Right forelimb (tissue), 1 donor: ENCODE results near the gene TXNDC16.
"Not testable (repeated sequence)": the region's sequence is repeated elsewhere in the genome, so short reads cannot be mapped to it uniquely, and the experiment has no call there.

Experiments
- DNase-seq: peaks from one replicate; pipeline ENCODE4 v3.0.0-alpha.2; 2018

TXNDC16 gene

DNA sequence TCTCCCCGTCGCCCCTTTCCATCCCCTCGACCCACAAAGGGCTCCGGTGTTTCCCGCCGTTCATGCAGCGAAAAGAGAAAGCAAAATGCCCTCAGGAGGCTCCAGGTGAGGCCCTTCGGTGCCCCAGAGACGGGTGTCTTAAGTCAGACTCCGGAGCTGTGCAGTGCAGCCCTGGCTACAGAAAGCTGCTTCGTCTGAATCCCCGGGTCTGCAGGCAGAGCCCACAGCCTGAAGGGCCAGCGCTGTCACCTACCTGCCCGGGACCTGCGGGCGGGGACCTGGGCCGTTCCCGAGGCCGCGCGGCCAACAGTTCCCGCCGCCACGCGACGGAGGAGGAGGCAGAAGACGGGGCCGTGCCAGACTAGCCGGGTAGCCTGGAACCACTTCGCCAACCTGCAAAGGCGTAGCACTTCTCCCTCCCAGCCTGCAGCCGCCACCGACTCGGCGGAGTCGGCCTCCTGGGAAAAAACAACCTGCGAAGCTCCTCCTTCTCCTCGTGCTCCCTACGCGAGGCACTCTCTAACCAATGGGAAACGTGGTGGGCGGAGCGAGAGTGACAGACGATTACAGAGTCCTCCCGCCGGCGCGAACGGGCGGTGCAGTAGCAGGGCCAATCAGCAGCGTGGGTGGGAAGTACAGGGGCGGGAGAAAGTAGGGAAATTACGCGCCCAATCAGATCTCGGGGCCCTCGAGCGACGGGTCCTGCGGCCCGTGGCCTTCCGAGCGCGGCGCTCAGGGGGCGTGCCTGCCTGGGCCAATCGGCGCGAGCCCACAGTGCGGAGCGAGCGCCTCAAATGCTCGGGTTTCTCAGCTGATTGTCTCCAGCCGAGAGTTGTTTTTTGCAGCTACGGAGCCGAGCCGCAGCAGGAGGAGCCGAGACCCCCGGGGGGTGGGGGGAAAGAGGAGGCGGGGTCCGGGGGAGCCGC, at the start of gene TXNDC16, which contains the start of gene GPR137C:
TSS of gene TXNDC16 (minus strand) at position 443 of the 926 bp plus-strand sequence. CDS start 8,948 bp downstream, outside the sequence.
TSS of gene GPR137C (plus strand) at position 774 of the 926 bp plus-strand sequence. CDS start 312 bp downstream, outside the sequence.
- DNase-seq, result peak; percentile 98

- DNase-seq, result no peak
These were observed 47.7 kb upstream of the TXNDC16 start for GRCh38 chr14:52599974-52600373.

DNA sequence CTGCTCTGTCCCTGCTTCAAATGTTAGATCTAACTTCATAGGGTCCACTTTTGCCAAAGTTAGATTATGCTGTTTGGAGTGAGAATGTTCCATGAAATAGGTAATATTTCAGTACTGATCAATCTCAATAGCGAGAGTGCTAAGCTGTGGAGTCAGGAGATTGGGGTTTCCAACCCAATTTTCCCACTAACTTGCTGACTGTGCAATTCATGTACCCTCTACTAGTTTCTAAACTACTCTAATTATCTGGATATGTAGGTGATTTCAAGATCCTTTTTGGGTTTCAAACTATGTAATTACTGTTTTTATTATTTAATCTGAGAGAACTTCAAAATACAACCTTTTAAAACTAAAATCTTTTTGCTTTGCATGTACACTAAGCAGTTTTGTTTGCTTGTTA, 46.3 kb upstream of the TXNDC16 start:
- no peak for DNase-seq

DNA sequence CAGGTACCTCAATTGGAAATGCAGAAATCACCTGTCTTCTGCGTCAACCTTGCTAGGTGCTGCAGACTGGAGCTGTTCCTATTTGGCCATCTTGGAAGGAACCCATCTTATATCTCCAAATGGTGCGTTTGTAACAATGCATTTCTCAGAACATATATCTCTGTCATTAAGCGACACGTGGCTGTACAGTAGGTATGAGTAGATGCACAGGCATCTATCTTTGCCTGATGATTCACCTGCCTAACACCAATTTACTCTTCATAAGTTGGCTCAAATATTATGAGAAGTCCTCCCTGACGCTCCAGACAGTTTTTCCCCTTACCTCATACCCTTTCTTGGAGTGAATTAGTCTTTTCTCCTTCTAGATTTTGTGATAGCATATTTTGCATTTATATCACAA, 44.6 kb upstream of the TXNDC16 start:
- DNase-seq, result no peak

GRCh38 chr14:52596320-52596719, 44.0 kb upstream of the TXNDC16 start:
- DNase-seq, result no peak

GRCh38 chr14:52590318-52590717, 38.0 kb upstream of the TXNDC16 start:
- no peak for DNase-seq

- no peak for DNase-seq
These were observed 37.3 kb upstream of the TXNDC16 start for GRCh38 chr14:52589646-52590045.

DNA sequence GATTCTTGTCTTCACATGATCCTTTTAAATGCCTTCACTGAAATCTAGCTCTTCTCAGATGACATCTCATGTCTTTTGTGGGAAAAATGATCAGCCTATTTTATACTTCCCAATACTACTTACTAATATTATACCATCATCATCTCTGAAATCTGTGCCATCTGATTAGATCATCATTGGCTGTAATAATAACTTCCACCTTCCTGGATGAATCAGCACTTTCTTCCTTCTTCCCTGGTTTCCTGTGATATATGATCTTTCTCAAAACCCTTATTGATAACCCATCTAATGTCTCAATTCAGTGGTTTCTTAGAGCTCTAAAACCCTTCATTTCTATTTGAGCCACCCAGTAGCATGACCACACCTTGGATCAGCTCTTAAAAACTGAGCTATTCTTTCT, 31.2 kb upstream of the TXNDC16 start:
- DNase-seq, result no peak

- no peak for DNase-seq
These were observed 23.6 kb upstream of the TXNDC16 start for GRCh38 chr14:52575858-52576257.

GRCh38 chr14:52568454-52568853, 16.1 kb upstream of the TXNDC16 start:
- DNase-seq, result not testable (repeated sequence)

GRCh38 chr14:52563120-52563519, 10.8 kb upstream of the TXNDC16 start:
- DNase-seq, result no peak

DNA sequence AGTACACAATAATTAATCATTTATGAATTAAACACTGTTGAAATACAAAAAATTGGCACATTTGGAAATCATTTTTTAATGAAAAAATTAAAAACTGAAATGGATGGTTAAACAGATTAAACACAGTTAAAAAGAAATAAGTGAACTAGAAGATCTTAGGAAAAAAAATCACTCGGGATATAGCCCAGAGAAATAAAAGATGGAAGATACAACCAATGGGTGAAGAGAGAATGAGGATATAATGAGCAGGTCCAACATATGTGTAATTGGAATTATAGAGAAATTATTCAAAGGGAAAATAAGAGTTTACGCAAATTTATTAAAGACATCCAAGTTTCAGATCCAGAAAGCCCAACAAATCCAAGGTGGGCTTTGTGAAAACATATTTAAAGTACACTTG, 6.4 kb upstream of the TXNDC16 start:
- no peak for DNase-seq

DNA sequence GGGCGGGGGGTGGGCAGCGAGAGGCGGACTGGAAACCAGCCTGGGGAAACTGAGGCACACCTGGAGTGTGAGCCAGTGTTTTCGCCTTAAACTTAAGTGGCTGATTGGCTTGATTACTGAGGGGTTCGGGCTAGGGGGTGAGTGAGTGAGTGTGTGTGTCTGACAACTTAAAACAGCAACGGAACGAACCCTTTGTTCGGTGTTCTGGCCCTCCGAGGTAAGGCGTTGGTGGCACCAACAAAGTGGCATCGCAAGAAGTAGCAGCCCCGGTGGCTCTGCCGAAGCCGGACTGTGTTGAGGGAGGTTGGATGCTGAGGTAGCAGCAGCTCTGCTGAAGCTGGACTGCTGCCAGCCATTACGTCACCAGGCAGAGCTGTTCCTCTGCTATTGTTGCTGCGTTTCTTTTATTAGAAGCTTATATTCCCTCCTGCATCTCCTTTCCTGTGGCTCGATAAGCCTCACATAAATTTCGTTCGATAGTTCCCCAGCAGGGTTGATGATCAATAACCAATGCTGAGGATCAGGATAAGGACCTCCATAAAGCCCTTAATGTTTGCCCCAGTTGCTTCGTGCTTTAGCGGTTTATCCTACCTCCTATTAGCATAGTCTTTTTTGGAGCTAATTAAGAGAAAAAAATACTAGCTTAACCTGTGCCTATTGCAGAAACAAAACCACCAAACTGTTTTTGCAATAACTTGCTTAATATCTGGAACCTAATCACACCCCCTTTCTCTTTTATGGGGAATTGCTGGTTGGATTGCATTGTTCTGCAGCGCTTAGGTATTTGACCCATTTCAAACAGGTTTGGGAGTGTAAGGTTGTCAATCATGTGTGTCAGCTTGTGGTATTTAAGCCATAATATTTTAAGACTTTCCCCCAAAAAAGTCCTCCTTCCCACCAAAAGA, 1.6 kb upstream of the TXNDC16 start:
- peak; percentile 88 for DNase-seq

GRCh38 chr14:52553002-52553670, 831 bp upstream of the TXNDC16 start:
- peak; percentile 63 for DNase-seq

GRCh38 chr14:52551696-52552062, 626 bp downstream of the TXNDC16 start:
- peak; percentile 48 for DNase-seq

DNA sequence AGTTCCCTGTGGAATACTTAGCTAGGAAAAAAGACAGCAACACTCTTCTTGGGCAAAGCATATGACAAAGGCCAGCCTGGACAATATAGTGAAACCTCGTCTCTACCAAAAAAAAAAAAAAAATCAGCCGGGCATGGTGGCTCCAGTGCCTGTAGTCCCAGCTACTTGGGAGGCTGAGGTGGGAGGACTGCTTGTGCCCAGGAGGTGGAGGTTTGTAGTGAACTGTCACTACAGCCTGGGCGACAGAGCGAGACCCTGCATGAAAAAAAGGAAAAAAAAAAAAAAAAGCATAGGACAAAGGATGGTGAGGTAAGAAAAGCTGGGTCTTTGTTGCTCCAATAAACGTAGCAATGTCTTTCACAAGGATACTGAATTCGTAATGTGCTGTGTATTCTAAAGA, 1.1 kb downstream of the TXNDC16 start:
- no peak for DNase-seq

GRCh38 chr14:52550661-52551060, 1.6 kb downstream of the TXNDC16 start:
- DNase-seq, result no peak

- DNase-seq, result no peak
These were observed 4.8 kb downstream of the TXNDC16 start for GRCh38 chr14:52547526-52547925.

GRCh38 chr14:52547027-52547426, 5.3 kb downstream of the TXNDC16 start:
- DNase-seq, result no peak

GRCh38 chr14:52546318-52546670, 6.0 kb downstream of the TXNDC16 start:
- no peak for DNase-seq

DNA sequence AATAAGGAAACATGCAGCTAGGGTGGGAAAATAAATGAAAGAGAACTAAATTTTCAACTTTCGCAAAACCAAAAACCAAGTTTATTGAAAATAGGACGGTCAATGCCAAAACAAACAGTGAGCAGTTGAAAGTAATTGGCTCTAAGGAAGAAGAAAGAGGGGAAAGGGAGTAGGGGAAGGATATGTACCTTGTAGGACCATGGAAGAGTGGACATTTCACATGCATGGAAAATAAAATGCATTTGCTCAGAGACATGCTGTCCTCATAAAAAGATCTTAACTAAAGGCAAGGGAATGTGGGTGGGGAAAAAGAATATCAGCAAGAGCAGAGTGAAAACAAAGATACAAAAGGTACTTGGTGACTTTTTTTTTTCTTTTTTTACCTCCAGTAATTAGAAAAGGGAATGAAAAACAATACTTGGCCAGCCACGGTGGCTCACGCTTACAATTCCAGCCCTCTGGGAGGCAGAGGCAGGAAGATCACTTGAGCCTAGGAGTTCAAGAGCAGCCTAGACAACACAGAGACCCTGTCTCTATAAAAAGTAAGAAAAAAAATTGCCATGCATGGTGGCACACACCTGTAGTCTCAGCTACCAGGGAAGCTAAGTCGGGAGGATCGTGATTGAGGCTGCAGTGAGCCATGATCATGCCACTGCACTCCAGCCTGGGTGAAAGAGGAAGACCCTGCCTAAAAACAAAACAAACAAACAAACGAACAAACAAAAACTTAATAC, 6.6 kb downstream of the TXNDC16 start:
- DNase-seq, result no peak

DNA sequence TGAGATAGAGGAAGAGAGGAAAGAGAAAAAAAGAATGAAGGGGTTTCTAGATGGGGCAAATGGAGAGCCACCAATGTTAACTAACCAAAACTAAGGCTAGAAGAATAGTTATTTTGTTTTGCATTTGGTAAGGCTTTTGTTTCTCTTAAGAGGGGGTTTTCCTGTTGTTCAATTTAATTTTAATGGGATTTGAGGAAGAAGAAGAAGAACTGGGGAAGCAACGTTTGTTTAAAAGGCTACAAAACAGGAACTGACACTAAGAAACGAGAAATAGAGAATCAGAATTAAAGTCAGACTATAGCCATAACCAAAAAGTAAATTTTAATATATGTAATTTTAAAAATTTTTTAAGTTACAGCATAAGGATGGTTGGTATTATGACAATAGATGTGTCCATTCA, 13.7 kb downstream of the TXNDC16 start:
- DNase-seq, result no peak
